CD4-positive, alpha-beta T cell treated with Interleukin-21 for 1 hour (primary cell): ENCODE data around the gene PML.
A peak's percentile ranks its signal among the peaks of the same experiment; 100 is the strongest.
"Not testable (repeated sequence)": the region's sequence is repeated elsewhere in the genome, so short reads cannot be mapped to it uniquely, and the experiment has no call there.

Experiments used
- DNase-seq: peaks from one replicate; pipeline ENCODE4 v3.0.0-alpha.2; 2020

Gene PML

GRCh38 chr15:74063425-74064146 lies 69.1 kb downstream of the PML start:
- DNase-seq: not testable (repeated sequence)

GRCh38 chr15:74064183-74064582 lies 69.7 kb downstream of the PML start:
- not testable (repeated sequence) for DNase-seq

- DNase-seq: not testable (repeated sequence)
These were observed 70.3 kb downstream of the PML start for GRCh38 chr15:74064822-74065221.

- peak; percentile 48 for DNase-seq
These were observed 71.3 kb downstream of the PML start for GRCh38 chr15:74065684-74066411.

- not testable (repeated sequence) for DNase-seq
These were observed 77.1 kb downstream of the PML start for GRCh38 chr15:74071645-74072044.

- not testable (repeated sequence) for DNase-seq
These were observed 77.6 kb downstream of the PML start for GRCh38 chr15:74072132-74072531.

GRCh38 chr15:74072614-74073337 lies 78.3 kb downstream of the PML start:
- peak; percentile 45 for DNase-seq

- DNase-seq: not testable (repeated sequence)
These were observed 81.3 kb downstream of the PML start for GRCh38 chr15:74075781-74076180.

- not testable (repeated sequence) for DNase-seq
These were observed 87.9 kb downstream of the PML start, which contains the start of gene GOLGA6A for GRCh38 chr15:74082450-74082849. GOLGA6A (minus strand) TSS chr15:74082550; CDS start chr15:74082509, 41 bp downstream.

GRCh38 chr15:74094567-74094966 lies 100.1 kb downstream of the PML start:
- not testable (repeated sequence) for DNase-seq

GRCh38 chr15:74095610-74096009 lies 101.1 kb downstream of the PML start:
- not testable (repeated sequence) for DNase-seq

GRCh38 chr15:74096753-74097474 lies 102.4 kb downstream of the PML start:
- DNase-seq: not testable (repeated sequence)
